H9 (cell line): ENCODE data around the gene RTN4R. TPM values are rescaled to one million over a fixed set of nuclear protein-coding genes. Genes with fewer than 3 reads are reported as not detected.
"Not testable (repeated sequence)": the region's sequence is repeated elsewhere in the genome, so short reads cannot be mapped to it uniquely, and the experiment has no call there.

Experiments used
- DNase-seq: peaks from one replicate; pipeline ENCODE4 v3.0.0-alpha.2; 2017
- H2AFZ ChIP-seq: one replicate; pipeline ENCODE4 v1.6.1; 2013; ENCODE audit warnings: mild to moderate bottlenecking, low read length, control low read depth, moderate library complexity
- H2AK5ac ChIP-seq: 2 replicates; pipeline ENCODE4 v1.6.1; 2013; ENCODE audit warnings: low read length, control low read depth, mixed read lengths; ENCODE audit not compliant: insufficient read length
- H2BK120ac ChIP-seq: one replicate; pipeline ENCODE4 v1.6.1; 2013; ENCODE audit warnings: low read depth, mild to moderate bottlenecking, low read length, control low read depth, inconsistent platforms; ENCODE audit not compliant: poor library complexity, severe bottlenecking
- H2BK12ac ChIP-seq: 2 replicates; pipeline ENCODE4 v1.6.1; 2013; ENCODE audit warnings: low read length, control low read depth, mixed read lengths, low read depth; ENCODE audit not compliant: insufficient read length
- H2BK15ac ChIP-seq: 2 replicates; pipeline ENCODE4 v1.6.1; 2013; ENCODE audit warnings: low read depth, low read length, control low read depth
- H2BK20ac ChIP-seq: one replicate; pipeline ENCODE4 v1.6.1; 2013; ENCODE audit warnings: low read depth, mild to moderate bottlenecking, low read length, control low read depth, inconsistent platforms; ENCODE audit not compliant: poor library complexity, severe bottlenecking
- H2BK5ac ChIP-seq: 2 replicates; pipeline ENCODE4 v1.6.1; 2013; ENCODE audit warnings: low read length, control low read depth, mixed read lengths; ENCODE audit not compliant: insufficient read length
- H3K14ac ChIP-seq: 2 replicates; pipeline ENCODE4 v1.6.1; 2013; ENCODE audit warnings: low read length, control low read depth; ENCODE audit not compliant: insufficient read depth
- H3K18ac ChIP-seq: 2 replicates; pipeline ENCODE4 v1.6.1; 2013; ENCODE audit warnings: low read depth, mild to moderate bottlenecking, mixed read lengths, low read length, control low read depth; ENCODE audit not compliant: insufficient read length
- H3K23ac ChIP-seq: 2 replicates; pipeline ENCODE4 v1.6.1; 2013; ENCODE audit warnings: low read length, control low read depth, mixed read lengths, low read depth; ENCODE audit not compliant: insufficient read length
- H3K23me2 ChIP-seq: 2 replicates; pipeline ENCODE4 v1.6.1; 2013; ENCODE audit warnings: low read depth, mild to moderate bottlenecking, mixed read lengths, low read length, control low read depth; ENCODE audit not compliant: insufficient read length, poor library complexity, severe bottlenecking
- H3K27ac ChIP-seq: 2 replicates; pipeline ENCODE4 v1.5.1; 2013; ENCODE audit warnings: low read length, control low read depth, mixed read lengths, low read depth; ENCODE audit not compliant: insufficient read length
- H3K27me3 ChIP-seq: 2 replicates; pipeline ENCODE4 v1.6.1; 2013; ENCODE audit warnings: low read length, control low read depth, inconsistent platforms; ENCODE audit not compliant: insufficient read depth
- H3K4ac ChIP-seq: 2 replicates; pipeline ENCODE4 v1.6.1; 2013; ENCODE audit warnings: low read depth, mild to moderate bottlenecking, control low read depth, inconsistent platforms, low read length, moderate library complexity
- H3K4me1 ChIP-seq: 2 replicates; pipeline ENCODE4 v1.6.1; 2013; ENCODE audit warnings: low read length, control low read depth, inconsistent platforms; ENCODE audit not compliant: insufficient read depth
- H3K4me2 ChIP-seq: 2 replicates; pipeline ENCODE4 v1.6.1; 2013; ENCODE audit warnings: low read length, control low read depth, mixed read lengths; ENCODE audit not compliant: insufficient read length, insufficient read depth
- H3K56ac ChIP-seq: 2 replicates; pipeline ENCODE4 v1.6.1; 2013; ENCODE audit warnings: low read depth, mild to moderate bottlenecking, mixed read lengths, low read length, control low read depth; ENCODE audit not compliant: insufficient read length
- H3K79me1 ChIP-seq: 2 replicates; pipeline ENCODE4 v1.6.1; 2013; ENCODE audit warnings: low read depth, mild to moderate bottlenecking, moderate library complexity, low read length, control low read depth, inconsistent platforms; ENCODE audit not compliant: insufficient read depth, poor library complexity, severe bottlenecking
- H3K79me2 ChIP-seq: 2 replicates; pipeline ENCODE4 v1.6.1; 2013; ENCODE audit warnings: low read length, control low read depth, inconsistent platforms; ENCODE audit not compliant: insufficient read depth
- H3K9ac ChIP-seq: 2 replicates; pipeline ENCODE4 v1.6.1; 2013; ENCODE audit warnings: low read length, control low read depth, mixed read lengths; ENCODE audit not compliant: insufficient read length; ENCODE audit errors: extremely low read depth
- H3K9me3 ChIP-seq: one replicate; pipeline ENCODE4 v1.6.1; 2013; ENCODE audit warnings: low read depth, low read length, inconsistent platforms; ENCODE audit not compliant: control insufficient read depth
- H3T11ph ChIP-seq: one replicate; pipeline ENCODE4 v1.6.1; 2013; ENCODE audit warnings: mild to moderate bottlenecking, low read length, control low read depth, inconsistent platforms
- H4K20me1 ChIP-seq: one replicate; pipeline ENCODE4 v1.6.1; 2013; ENCODE audit not compliant: control insufficient read depth, insufficient read length, insufficient read depth
- H4K5ac ChIP-seq: 2 replicates; pipeline ENCODE4 v1.6.1; 2013; ENCODE audit warnings: low read depth, mild to moderate bottlenecking, mixed read lengths, low read length, control low read depth; ENCODE audit not compliant: insufficient read length
- H4K8ac ChIP-seq: replicated peaks from 2 replicates; pipeline ENCODE4 v1.6.1; 2013; ENCODE audit warnings: low read length, control low read depth, mixed read lengths, low read depth; ENCODE audit not compliant: insufficient read length
- H4K91ac ChIP-seq: 2 replicates; pipeline ENCODE4 v1.6.1; 2013; ENCODE audit warnings: low read depth, mild to moderate bottlenecking, moderate library complexity, mixed read lengths, low read length, control low read depth; ENCODE audit not compliant: insufficient read length
- H3K27ac Mint-ChIP-seq, 3 experiments: 2 replicates in 2 of 3; 3 replicates in 1 of 3; pipeline ENCODE4 v1.8.0; 2020 to 2021; ENCODE audit warnings: mixed read lengths in 3 of 3, mild to moderate bottlenecking in 1 of 3, moderate library complexity in 1 of 3
- H3K27me3 Mint-ChIP-seq: 2 replicates; pipeline ENCODE4 v1.8.0; 2021; ENCODE audit warnings: low read depth, mild to moderate bottlenecking, moderate library complexity, mixed read lengths
- H3K36me3 Mint-ChIP-seq, 3 experiments: 2 replicates in 2 of 3; 3 replicates in 1 of 3; pipeline ENCODE4 v1.8.0; 2020 to 2021; ENCODE audit warnings: low read depth in 3 of 3, mixed read lengths in 3 of 3; ENCODE audit not compliant: insufficient read depth in 1 of 3
- H3K4me1 Mint-ChIP-seq, 2 experiments: 2 replicates each; pipeline ENCODE4 v1.8.0; 2020; ENCODE audit warnings: mixed read lengths in 2 of 2
- H3K4me3 Mint-ChIP-seq, 2 experiments: 2 replicates in 1 of 2; 3 replicates in 1 of 2; pipeline ENCODE4 v1.8.0; 2020 to 2021; ENCODE audit warnings: mild to moderate bottlenecking in 2 of 2, mixed read lengths in 2 of 2, moderate library complexity in 1 of 2
- H3K9me3 Mint-ChIP-seq, 2 experiments: 2 replicates in 1 of 2; 3 replicates in 1 of 2; pipeline ENCODE4 v1.8.0; 2020; ENCODE audit warnings: mild to moderate bottlenecking in 2 of 2, mixed read lengths in 2 of 2, moderate library complexity in 1 of 2
- WGBS: extraction: QIAGEN DNeasy Blood & Tissue Kit; methylation state at CpG from one replicate; pipeline ENCODE4 v1.1.7; 2013; ENCODE audit warnings: missing lambda C conversion rate, low lambda C conversion rate, mixed read lengths; ENCODE audit not compliant: insufficient read length; ENCODE audit errors: extremely low coverage; 5-methylcytosine and 5-hydroxymethylcytosine counted together
- total RNA-seq: library from RNA; stranded (reverse); gene quantifications from 2 replicates; pipeline ENCODE4 v1.2.1, GENCODE V29; 2021

The RTN4R gene
- total RNA-seq, 1 experiment from 2014 or later, result 19.0 TPM

- not testable (repeated sequence) for H2AFZ ChIP-seq, H3K27ac ChIP-seq, H3K79me1 ChIP-seq, H4K91ac ChIP-seq, H3K14ac ChIP-seq, H3K27me3 ChIP-seq, H3K36me3 Mint-ChIP-seq, H3K18ac ChIP-seq, H3K9me3 Mint-ChIP-seq, H3K4ac ChIP-seq, H2BK12ac ChIP-seq, H2BK15ac ChIP-seq, H2BK5ac ChIP-seq, H4K20me1 ChIP-seq, DNase-seq, H3K56ac ChIP-seq, H3K4me1 Mint-ChIP-seq, H2BK20ac ChIP-seq, H3K9me3 ChIP-seq, H4K8ac ChIP-seq, H2BK120ac ChIP-seq, H3K23ac ChIP-seq, H3K4me1 ChIP-seq, H4K5ac ChIP-seq, H3K79me2 ChIP-seq, H3K23me2 ChIP-seq, H3K4me3 Mint-ChIP-seq, H3K9ac ChIP-seq, H3T11ph ChIP-seq, H2AK5ac ChIP-seq, H3K4me2 ChIP-seq
- no CpG with 5 or more reads among the region's 21 CpGs for WGBS
- Mint-ChIP-seq H3K27ac (peak overlapping the region in 1 of 3 experiments; percentile 49; a peak in 1 of 7 replicates), H3K27me3 (peaks cover 16% of the 10 kb centered on the region)
These were observed 38.7 kb upstream of the RTN4R start for GRCh38 chr22:20306646-20307447.
